Liver (tissue), 9 donors: ENCODE data around the gene PSRC1. TPM values are rescaled to one million over a fixed set of nuclear protein-coding genes. Genes with fewer than 3 reads are reported as not detected.
"Not testable (repeated sequence)": the region's sequence is repeated elsewhere in the genome, so short reads cannot be mapped to it uniquely, and the experiment has no call there.

Source experiments
- DNase-seq: peaks from one replicate; pipeline ENCODE4 v3.0.0-alpha.2; 2017; ENCODE audit warnings: low spot score
- H3K27ac ChIP-seq, 2 donors: one replicate each; pipeline ENCODE4 v1.7.0; 2013; ENCODE audit warnings: inconsistent platforms in 2 of 2, low read length in 2 of 2, control low read depth in 1 of 2, low read depth in 1 of 2, mild to moderate bottlenecking in 1 of 2
- H3K27me3 ChIP-seq, 4 donors: one replicate each; pipeline versions ENCODE4 v1.6.1 to v1.7.0; 2013; ENCODE audit warnings: low read length in 3 of 4, inconsistent platforms in 1 of 4, mild to moderate bottlenecking in 1 of 4, moderate library complexity in 1 of 4; ENCODE audit not compliant: control insufficient read depth in 4 of 4, insufficient read depth in 4 of 4
- H3K36me3 ChIP-seq, 4 donors: one replicate each; pipeline versions ENCODE4 v1.6.1 to v1.7.0; 2013; ENCODE audit warnings: low read length in 3 of 4, mild to moderate bottlenecking in 3 of 4, low read depth in 1 of 4, moderate library complexity in 1 of 4; ENCODE audit not compliant: control insufficient read depth in 4 of 4, insufficient read depth in 3 of 4
- H3K4me1 ChIP-seq, 4 donors: one replicate each; pipeline versions ENCODE4 v1.6.1 to v1.7.0; 2013; ENCODE audit warnings: low read length in 3 of 4, mild to moderate bottlenecking in 3 of 4, moderate library complexity in 1 of 4; ENCODE audit not compliant: control insufficient read depth in 4 of 4, insufficient read depth in 4 of 4
- H3K4me3 ChIP-seq, 3 donors: one replicate each; pipeline versions ENCODE4 v1.6.1 to v1.7.0; 2013; ENCODE audit warnings: low read length in 3 of 3, control low read depth in 1 of 3, low read depth in 1 of 3, mild to moderate bottlenecking in 1 of 3
- H3K9ac ChIP-seq, 2 donors: one replicate each; pipeline ENCODE4 v1.7.0; 2013; ENCODE audit warnings: low read length in 2 of 2, mild to moderate bottlenecking in 2 of 2, moderate library complexity in 2 of 2, control low read depth in 1 of 2, low read depth in 1 of 2
- H3K9me3 ChIP-seq, 4 donors: one replicate each; pipeline versions ENCODE4 v1.6.1 to v1.7.0; 2013; ENCODE audit warnings: low read length in 3 of 4; ENCODE audit not compliant: control insufficient read depth in 4 of 4
- EGR1 ChIP-seq, 2 donors: IDR thresholded peaks; 2 replicates each; pipeline ENCODE4 v1.6.1; 2016 to 2018; ENCODE audit warnings: antibody characterized with exemption in 2 of 2, low read depth in 2 of 2
- FOXA1 ChIP-seq: IDR thresholded peaks from 2 replicates; pipeline ENCODE4 v1.6.1; 2016; ENCODE audit warnings: antibody characterized with exemption
- FOXA2 ChIP-seq: IDR thresholded peaks from 2 replicates; pipeline ENCODE4 v1.6.1; 2016; ENCODE audit warnings: antibody characterized with exemption
- GABPA ChIP-seq, 2 donors: IDR thresholded peaks in 1 of 2; conservative IDR thresholded peaks in 1 of 2; 2 replicates each; pipeline ENCODE4 v1.6.1; 2016; ENCODE audit warnings: antibody characterized with exemption in 2 of 2, mild to moderate bottlenecking in 1 of 2, moderate library complexity in 1 of 2
- HNF4G ChIP-seq: IDR thresholded peaks from 2 replicates; pipeline ENCODE4 v1.6.1; 2016; ENCODE audit warnings: antibody characterized with exemption
- JUND ChIP-seq, 2 donors: IDR thresholded peaks; 2 replicates each; pipeline ENCODE4 v1.6.1; 2016; ENCODE audit warnings: antibody characterized with exemption in 2 of 2
- RAD21 ChIP-seq, 2 donors: IDR thresholded peaks; 2 replicates each; pipeline ENCODE4 v1.6.1; 2016; ENCODE audit warnings: antibody characterized with exemption in 2 of 2, mild to moderate bottlenecking in 2 of 2
- SP1 ChIP-seq: IDR thresholded peaks from 2 replicates; pipeline ENCODE4 v1.6.1; 2018; ENCODE audit warnings: antibody characterized with exemption, mild to moderate bottlenecking
- YY1 ChIP-seq: IDR thresholded peaks from 2 replicates; pipeline ENCODE4 v1.6.1; 2016; ENCODE audit warnings: antibody characterized with exemption, mild to moderate bottlenecking
- WGBS: extraction: QIAGEN DNeasy Blood & Tissue Kit; methylation state at CpG from one replicate; pipeline ENCODE4 v1.1.7; 2013; 5-methylcytosine and 5-hydroxymethylcytosine counted together
- polyA plus RNA-seq, 2 donors: library from polyadenylated mRNA; stranded (reverse) in 1 of 2; unstranded in 1 of 2; fragments of 200-250 nt in 1 of 2; fragments of >200 nt in 1 of 2; fragmentation: Nextera tagmentation in 1 of 2; extraction: Ambion mirVana in 1 of 2; gene quantifications; one replicate each; pipeline versions ENCODE4 v1.2.1 to v1.2.3, GENCODE V29; 2013 to 2015
- total RNA-seq, 2 donors: library from RNA; depleted of rRNA; stranded (reverse); fragments of >200 nt; gene quantifications; one replicate each; pipeline ENCODE4 v1.2.3, GENCODE V29; 2014
- TF ChIP-seq, protein P1 (sequence below): IDR thresholded peaks from 2 replicates; pipeline ENCODE4 v1.6.1; 2016; ENCODE audit warnings: antibody characterized with exemption
- TF ChIP-seq, protein P2 (sequence below): IDR thresholded peaks from 2 replicates; pipeline ENCODE4 v1.6.1; 2016; ENCODE audit warnings: antibody characterized with exemption, mild to moderate bottlenecking
- TF ChIP-seq, protein P3 (sequence below): fragments of 150-350 bp; IDR thresholded peaks from 2 replicates; pipeline ENCODE4 v1.5.1; 2017; ENCODE audit warnings: improper control_type of control experiment, low read depth, low read length; ENCODE audit not compliant: missing input control
- TF ChIP-seq, protein P4 (sequence below): IDR thresholded peaks from 2 replicates; pipeline ENCODE4 v1.6.1; 2016; ENCODE audit warnings: antibody characterized with exemption
- TF ChIP-seq, protein P5 (sequence below): IDR thresholded peaks from 2 replicates; pipeline ENCODE4 v1.6.1; 2016; ENCODE audit warnings: antibody characterized with exemption
- donor health status: healthy.
- donor health status: healthy.
- donor health status: healthy.
- donor health status: healthy.
- donor health status: healthy.

PSRC1 gene
- total and polyA plus RNA-seq, 4 donors: 0.25 to 2.6 (median 1.1) TPM

DNA sequence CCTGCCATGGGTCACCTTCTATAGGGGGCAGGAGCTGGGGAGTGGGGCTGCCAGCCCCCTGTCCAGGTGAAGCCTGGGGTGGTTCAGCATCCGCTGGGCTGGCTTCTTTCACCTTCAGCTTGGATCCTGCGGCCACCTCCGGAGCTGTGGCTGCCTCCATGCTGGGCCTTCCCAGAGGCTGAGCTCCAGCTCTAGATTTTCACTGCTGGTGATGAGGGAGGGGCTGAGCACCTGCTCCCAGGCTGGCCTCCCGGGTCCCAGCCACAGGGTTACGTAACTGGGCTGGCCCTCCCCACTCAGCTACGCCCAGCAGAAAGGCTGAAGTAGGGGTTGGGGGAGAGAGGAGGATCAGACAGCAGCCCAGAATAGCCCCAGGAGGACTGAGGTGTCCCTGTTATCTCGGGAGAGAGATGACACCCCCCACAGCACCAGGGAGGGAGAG, 23.9 kb upstream of the PSRC1 start, which contains the start of gene MYBPHL:
MYBPHL (minus strand) TSS at position 180 of the 442 bp plus-strand sequence; CDS start at position 160, 20 bp downstream.
- no peaks in the 10 kb centered on the region for H3K36me3 ChIP-seq
- TF ChIP-seq EGR1 (IDR thresholded peaks at IDR 0.05; ENCODE audit: low read depth in 2 of 2) (no peak), FOXA1 (no peak), GABPA (IDR thresholded peaks at IDR 0.05 in 1 of 2, conservative IDR thresholded peaks at IDR 0.05 in 1 of 2) (no peak), SP1 (no peak)
- TF ChIP-seq, protein P1, sequence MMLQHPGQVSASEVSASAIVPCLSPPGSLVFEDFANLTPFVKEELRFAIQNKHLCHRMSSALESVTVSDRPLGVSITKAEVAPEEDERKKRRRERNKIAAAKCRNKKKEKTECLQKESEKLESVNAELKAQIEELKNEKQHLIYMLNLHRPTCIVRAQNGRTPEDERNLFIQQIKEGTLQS: no peak
- peaks cover 0 to 11% (median 4%) of the 10 kb centered on the region in 4 donors for H3K4me1 ChIP-seq
- no peak within 1 kb of the TSS for H3K4me3 ChIP-seq
- H3K9ac ChIP-seq: no peak within 1 kb of the TSS
- WGBS: 86% methylated on average over 7 of the region's 7 CpGs
- no peaks in the 10 kb centered on the region for H3K9me3 ChIP-seq
- no peaks in the 10 kb centered on the region for H3K27me3 ChIP-seq
- H3K27ac ChIP-seq: no peak within 1 kb of the TSS
- no peak for DNase-seq

DNA sequence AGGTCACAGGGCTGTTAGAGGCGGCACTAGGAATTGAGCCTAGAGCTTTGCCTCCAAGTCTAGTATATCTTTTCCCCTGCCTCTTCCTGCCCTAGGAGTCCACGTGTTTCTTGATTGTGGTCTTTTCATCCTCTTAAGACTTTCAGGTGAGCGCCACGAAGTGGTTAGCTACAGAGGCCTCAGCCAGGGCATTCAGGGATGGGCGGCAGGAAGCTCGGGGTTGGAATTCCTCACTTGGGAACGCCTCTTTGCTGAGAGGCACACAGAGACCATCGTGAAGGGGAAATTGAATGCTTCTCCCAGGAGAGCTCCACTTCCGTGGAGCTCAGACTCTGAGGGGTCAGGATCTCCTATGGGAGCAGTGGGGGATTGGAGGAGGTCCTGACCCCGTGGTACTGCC, 23.0 kb upstream of the PSRC1 start:
- peaks cover 0 to 11% (median 4%) of the 10 kb centered on the region in 4 donors for H3K4me1 ChIP-seq
- DNase-seq: not testable (repeated sequence)

DNA sequence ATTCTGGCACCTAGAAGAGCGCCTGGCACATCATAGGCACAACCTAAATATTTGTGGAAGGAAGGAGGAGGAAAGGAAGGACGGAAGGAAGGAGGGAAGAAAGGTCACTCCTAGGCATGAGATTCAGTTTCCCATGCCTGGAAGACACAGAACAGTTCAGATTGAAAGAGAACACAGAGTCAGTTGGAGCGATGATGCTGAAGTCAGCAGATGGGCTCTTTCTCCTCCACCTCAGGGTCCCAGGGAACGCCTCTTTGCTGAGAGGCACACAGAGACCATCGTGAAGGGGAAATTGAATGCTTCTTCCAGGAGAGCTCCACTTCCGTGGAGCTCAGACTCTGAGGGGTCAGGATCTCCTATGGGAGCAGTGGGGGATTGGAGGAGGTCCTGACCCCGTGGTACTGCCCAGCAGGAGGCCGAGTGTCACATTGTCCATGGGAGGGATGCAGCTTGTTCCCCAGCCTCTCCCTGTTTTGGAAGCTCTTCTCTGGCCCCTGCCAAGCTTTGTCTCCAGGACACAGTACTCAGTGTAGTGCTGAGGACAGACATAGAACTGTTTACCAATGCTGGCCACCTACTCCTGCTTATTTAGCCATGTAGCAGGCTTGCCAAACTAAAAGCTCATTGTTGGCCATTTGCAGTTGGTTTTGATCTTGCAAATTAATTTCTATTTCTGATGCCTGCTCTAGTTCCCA, 21.4 kb upstream of the PSRC1 start:
- TF ChIP-seq JUND (IDR thresholded peaks at IDR 0.05): no peak
- peaks cover 0 to 6% (median 3%) of the 10 kb centered on the region in 4 donors for H3K4me1 ChIP-seq
- H3K9ac ChIP-seq: no peak overlapping the region
- 66% methylated on average over 8 of the region's 8 CpGs for WGBS
- no peaks in the 10 kb centered on the region for H3K27me3 ChIP-seq
- no peaks in the 10 kb centered on the region for H3K9me3 ChIP-seq
- DNase-seq: no peak
- H3K4me3 ChIP-seq: no peak overlapping the region
- H3K36me3 ChIP-seq: no peaks in the 10 kb centered on the region
- no peak overlapping the region for H3K27ac ChIP-seq

More for the DNA sequence above, 23.0 kb upstream of the PSRC1 start:
- not testable (repeated sequence) for H3K4me3 ChIP-seq, H3K9me3 ChIP-seq, H3K27me3 ChIP-seq, H3K27ac ChIP-seq, H3K36me3 ChIP-seq, H3K9ac ChIP-seq
- WGBS: 76% methylated on average over 10 of the region's 10 CpGs

DNA sequence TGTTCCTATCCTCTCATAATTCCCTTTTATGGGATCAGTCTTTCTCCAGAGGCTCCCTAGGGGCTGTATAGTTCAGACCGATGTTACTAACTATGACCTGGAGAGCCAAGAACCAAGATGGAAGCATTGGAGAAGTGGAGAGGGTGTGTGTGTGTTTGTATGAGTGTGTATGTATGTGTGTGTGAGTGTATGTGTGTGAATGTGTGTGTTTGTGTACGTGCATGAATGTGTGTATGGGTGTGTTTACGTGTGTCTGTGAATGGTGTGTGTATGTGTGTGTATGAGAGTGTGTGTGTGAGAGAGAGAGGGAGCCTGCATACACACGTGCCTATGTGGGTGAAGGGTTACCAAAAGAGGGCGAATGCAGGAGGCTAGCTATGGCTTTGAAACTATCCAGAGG, 18.9 kb upstream of the PSRC1 start:
- Histone ChIP-seq H3K27me3 (no peaks in the 10 kb centered on the region), H3K9ac (no peak overlapping the region), H3K36me3 (no peaks in the 10 kb centered on the region), H3K4me1 (peaks cover 0 to 3% (median 0%) of the 10 kb centered on the region in 4 donors), H3K27ac (no peak overlapping the region), H3K9me3 (no peaks in the 10 kb centered on the region), H3K4me3 (no peak overlapping the region)
- no peak for DNase-seq
- whole genome bisulfite sequencing: 86% methylated on average over 5 of the region's 5 CpGs
- TF ChIP-seq, protein P2, sequence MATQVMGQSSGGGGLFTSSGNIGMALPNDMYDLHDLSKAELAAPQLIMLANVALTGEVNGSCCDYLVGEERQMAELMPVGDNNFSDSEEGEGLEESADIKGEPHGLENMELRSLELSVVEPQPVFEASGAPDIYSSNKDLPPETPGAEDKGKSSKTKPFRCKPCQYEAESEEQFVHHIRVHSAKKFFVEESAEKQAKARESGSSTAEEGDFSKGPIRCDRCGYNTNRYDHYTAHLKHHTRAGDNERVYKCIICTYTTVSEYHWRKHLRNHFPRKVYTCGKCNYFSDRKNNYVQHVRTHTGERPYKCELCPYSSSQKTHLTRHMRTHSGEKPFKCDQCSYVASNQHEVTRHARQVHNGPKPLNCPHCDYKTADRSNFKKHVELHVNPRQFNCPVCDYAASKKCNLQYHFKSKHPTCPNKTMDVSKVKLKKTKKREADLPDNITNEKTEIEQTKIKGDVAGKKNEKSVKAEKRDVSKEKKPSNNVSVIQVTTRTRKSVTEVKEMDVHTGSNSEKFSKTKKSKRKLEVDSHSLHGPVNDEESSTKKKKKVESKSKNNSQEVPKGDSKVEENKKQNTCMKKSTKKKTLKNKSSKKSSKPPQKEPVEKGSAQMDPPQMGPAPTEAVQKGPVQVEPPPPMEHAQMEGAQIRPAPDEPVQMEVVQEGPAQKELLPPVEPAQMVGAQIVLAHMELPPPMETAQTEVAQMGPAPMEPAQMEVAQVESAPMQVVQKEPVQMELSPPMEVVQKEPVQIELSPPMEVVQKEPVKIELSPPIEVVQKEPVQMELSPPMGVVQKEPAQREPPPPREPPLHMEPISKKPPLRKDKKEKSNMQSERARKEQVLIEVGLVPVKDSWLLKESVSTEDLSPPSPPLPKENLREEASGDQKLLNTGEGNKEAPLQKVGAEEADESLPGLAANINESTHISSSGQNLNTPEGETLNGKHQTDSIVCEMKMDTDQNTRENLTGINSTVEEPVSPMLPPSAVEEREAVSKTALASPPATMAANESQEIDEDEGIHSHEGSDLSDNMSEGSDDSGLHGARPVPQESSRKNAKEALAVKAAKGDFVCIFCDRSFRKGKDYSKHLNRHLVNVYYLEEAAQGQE: no peak
- TF ChIP-seq HNF4G (no peak), YY1 (no peak), EGR1 (IDR thresholded peaks at IDR 0.05; ENCODE audit: low read depth in 2 of 2) (no peak), FOXA2 (no peak), FOXA1 (no peak), RAD21 (IDR thresholded peaks at IDR 0.05) (no peak)
- TF ChIP-seq, protein P3, sequence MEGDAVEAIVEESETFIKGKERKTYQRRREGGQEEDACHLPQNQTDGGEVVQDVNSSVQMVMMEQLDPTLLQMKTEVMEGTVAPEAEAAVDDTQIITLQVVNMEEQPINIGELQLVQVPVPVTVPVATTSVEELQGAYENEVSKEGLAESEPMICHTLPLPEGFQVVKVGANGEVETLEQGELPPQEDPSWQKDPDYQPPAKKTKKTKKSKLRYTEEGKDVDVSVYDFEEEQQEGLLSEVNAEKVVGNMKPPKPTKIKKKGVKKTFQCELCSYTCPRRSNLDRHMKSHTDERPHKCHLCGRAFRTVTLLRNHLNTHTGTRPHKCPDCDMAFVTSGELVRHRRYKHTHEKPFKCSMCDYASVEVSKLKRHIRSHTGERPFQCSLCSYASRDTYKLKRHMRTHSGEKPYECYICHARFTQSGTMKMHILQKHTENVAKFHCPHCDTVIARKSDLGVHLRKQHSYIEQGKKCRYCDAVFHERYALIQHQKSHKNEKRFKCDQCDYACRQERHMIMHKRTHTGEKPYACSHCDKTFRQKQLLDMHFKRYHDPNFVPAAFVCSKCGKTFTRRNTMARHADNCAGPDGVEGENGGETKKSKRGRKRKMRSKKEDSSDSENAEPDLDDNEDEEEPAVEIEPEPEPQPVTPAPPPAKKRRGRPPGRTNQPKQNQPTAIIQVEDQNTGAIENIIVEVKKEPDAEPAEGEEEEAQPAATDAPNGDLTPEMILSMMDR: no peak
- TF ChIP-seq, protein P4, sequence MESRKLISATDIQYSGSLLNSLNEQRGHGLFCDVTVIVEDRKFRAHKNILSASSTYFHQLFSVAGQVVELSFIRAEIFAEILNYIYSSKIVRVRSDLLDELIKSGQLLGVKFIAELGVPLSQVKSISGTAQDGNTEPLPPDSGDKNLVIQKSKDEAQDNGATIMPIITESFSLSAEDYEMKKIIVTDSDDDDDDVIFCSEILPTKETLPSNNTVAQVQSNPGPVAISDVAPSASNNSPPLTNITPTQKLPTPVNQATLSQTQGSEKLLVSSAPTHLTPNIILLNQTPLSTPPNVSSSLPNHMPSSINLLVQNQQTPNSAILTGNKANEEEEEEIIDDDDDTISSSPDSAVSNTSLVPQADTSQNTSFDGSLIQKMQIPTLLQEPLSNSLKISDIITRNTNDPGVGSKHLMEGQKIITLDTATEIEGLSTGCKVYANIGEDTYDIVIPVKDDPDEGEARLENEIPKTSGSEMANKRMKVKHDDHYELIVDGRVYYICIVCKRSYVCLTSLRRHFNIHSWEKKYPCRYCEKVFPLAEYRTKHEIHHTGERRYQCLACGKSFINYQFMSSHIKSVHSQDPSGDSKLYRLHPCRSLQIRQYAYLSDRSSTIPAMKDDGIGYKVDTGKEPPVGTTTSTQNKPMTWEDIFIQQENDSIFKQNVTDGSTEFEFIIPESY: no peak
- TF ChIP-seq, protein P5, sequence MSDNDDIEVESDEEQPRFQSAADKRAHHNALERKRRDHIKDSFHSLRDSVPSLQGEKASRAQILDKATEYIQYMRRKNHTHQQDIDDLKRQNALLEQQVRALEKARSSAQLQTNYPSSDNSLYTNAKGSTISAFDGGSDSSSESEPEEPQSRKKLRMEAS: no peak
- TF ChIP-seq, protein P1: no peak
